Measurements from ENCODE around the gene MAP3K5.

Gene MAP3K5

DNA sequence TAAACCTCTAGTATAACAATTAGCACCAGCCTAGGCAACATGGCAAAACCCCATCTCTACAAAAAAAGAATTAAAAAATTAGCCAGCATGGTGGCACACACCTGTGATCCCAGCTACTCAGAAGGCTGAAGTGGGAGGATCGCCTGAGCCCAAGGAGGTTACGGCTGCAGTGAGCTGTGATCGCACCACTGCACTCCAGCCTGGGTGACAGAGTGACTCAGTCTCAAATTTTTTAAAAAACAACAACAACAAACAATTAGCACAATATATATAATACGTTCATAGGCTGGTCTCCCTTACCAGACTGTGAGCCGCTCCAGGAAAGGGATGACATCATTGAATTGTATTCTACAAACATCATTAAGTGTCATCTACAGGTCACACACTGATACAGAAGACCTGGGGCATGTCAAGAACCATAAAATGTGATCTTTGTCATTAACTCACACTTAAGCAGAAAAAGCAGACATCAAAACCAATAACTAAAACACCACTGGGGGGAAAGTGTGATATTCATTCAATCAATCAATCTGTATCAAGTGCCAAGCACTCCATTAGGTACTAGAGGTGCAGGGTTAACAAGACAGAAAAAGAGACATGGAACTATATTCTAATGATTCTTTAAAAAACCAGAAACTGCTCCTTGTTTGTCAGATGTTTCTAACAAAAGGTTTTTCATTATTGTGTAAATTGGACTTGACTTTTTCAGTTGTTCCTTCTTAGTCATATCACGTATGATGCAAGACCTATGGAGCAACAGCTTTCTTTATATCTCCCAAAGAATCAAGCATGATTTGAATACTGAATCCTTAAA is 17.8 kb downstream of the MAP3K5 start:
- ChIA-PET POLR2A (interaction anchor here (1.0 kb wide), 1 partner anchor 11 kb away, joined by 4 read pairs; no protein-coding TSS in a partner anchor), CTCF (interaction anchor here (0.8 to 3.1 kb wide), 5 partner anchors 10 to 16 kb away, joined by 3 to 20 read pairs (median 8); partner anchors contain the start of gene MAP3K5)
- Histone ChIP-seq H3K27ac (ENCODE audit: insufficient read depth in 1 of 2, low read depth in 1 of 2, low read length in 2 of 2, poor library complexity in 1 of 2, severe bottlenecking in 2 of 2) (no peak overlapping the region), H3K27me3 (replicated peaks in 2 of 5; ENCODE audit: control insufficient read depth in 4 of 5, insufficient read depth in 5 of 5, low read length in 4 of 5) (no peaks in the 10 kb centered on the region), H3K9me3 (ENCODE audit: control extremely low read depth in 1 of 5, control insufficient read depth in 4 of 5, insufficient read depth in 2 of 5, low read depth in 1 of 5, low read length in 4 of 5) (no peaks in the 10 kb centered on the region), H3K36me3 (ENCODE audit: control insufficient read depth in 4 of 4, insufficient read depth in 4 of 4, low read length in 3 of 4) (no peaks in the 10 kb centered on the region), H3K4me3 (ENCODE audit: control insufficient read depth in 1 of 7, extremely low read depth in 1 of 7, insufficient read depth in 4 of 7, low read depth in 2 of 7, low read length in 6 of 7) (peak overlapping the region in 1 of 7 experiments; percentile 2), H3K4me1 (ENCODE audit: control extremely low read depth in 1 of 4, control insufficient read depth in 4 of 4, insufficient read depth in 4 of 4, low read length in 3 of 4) (peaks cover 2 to 25% (median 13%) of the 10 kb centered on the region in 4 experiments)
- peak in 2 of 3 donors; percentile 47 to 53 for DNase-seq
- 100% methylated on average over 3 of the region's 6 CpGs for WGBS (ENCODE audit: insufficient coverage)

DNA sequence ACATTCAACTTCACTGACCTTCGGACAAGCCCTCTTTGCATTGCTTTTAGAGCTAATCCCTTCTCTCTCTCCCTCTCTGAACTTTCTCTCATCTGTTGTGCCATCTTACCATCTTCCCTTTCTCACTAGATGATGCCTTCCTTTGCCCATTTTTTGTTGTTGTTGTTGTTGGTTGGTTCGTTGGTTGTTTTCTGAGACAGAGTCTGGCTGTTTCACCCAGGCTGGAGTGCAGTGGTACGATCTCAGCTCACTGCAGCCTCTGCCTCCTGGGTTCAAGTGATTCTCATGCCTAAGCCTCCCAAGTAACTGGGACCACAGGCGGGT is 18.8 kb downstream of the MAP3K5 start:
- WGBS (ENCODE audit: insufficient coverage), result 40% methylated on average over 1 of the region's 4 CpGs
- Histone ChIP-seq H3K9me3 (ENCODE audit: control extremely low read depth in 1 of 5, control insufficient read depth in 4 of 5, insufficient read depth in 2 of 5, low read depth in 1 of 5, low read length in 4 of 5) (no peaks in the 10 kb centered on the region), H3K27ac (ENCODE audit: insufficient read depth in 1 of 2, low read depth in 1 of 2, low read length in 2 of 2, poor library complexity in 1 of 2, severe bottlenecking in 2 of 2) (no peak overlapping the region), H3K27me3 (replicated peaks in 2 of 5; ENCODE audit: control insufficient read depth in 4 of 5, insufficient read depth in 5 of 5, low read length in 4 of 5) (no peaks in the 10 kb centered on the region), H3K4me1 (ENCODE audit: control extremely low read depth in 1 of 4, control insufficient read depth in 4 of 4, insufficient read depth in 4 of 4, low read length in 3 of 4) (peaks cover 2 to 26% (median 12%) of the 10 kb centered on the region in 4 experiments), H3K36me3 (ENCODE audit: control insufficient read depth in 4 of 4, insufficient read depth in 4 of 4, low read length in 3 of 4) (no peaks in the 10 kb centered on the region), H3K4me3 (ENCODE audit: control insufficient read depth in 1 of 7, extremely low read depth in 1 of 7, insufficient read depth in 4 of 7, low read depth in 2 of 7, low read length in 6 of 7) (no peak overlapping the region)
- CTCF ChIA-PET, result interaction anchor here (1.3 to 2.2 kb wide), 3 partner anchors 9 to 25 kb away, joined by 3 to 8 read pairs (median 8); partner anchors contain the start of gene MAP3K5
- DNase-seq, result no peak
- POLR2A ChIA-PET, result no interaction called here

DNA sequence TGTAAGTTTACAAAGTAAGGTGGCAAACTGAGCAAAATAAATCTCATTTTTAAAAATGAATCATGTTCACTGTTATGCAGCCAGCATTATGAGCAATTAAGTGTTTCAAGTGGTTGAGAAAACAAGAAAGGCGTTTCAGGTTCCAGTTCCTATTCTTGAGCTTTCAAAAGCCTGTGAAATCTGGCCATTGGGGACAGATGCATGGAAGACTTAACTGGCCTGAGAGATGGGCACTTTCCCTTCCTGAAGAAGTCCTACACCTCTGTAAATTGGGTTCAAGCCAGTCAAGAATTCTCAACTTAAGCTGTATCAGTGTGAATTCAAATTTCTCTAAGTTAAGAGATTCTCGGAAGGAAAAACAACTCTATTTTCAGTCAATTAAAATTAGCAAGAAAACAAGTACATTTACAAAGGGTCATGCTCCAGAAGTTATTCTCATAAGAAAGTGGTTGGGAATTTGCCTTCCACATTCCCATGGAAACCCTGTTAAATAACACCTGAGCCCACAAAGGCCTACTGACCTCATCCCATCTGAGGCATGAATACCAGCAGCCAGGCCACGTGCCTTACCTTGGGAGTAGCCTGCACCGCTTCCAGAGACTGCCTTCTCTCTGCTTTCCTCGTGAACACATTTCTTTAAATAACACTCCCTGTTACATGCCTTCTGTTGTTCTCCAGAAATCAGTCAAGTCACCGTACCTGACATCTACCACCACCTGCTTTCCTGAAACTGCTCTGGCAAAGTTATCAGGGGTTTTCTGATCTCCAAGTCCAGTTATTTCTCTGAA is 19.4 kb downstream of the MAP3K5 start:
- no peaks in the 10 kb centered on the region for H3K27me3 ChIP-seq (replicated peaks in 2 of 5; ENCODE audit: control insufficient read depth in 4 of 5, insufficient read depth in 5 of 5, low read length in 4 of 5)
- no peak overlapping the region for H3K27ac ChIP-seq (ENCODE audit: insufficient read depth in 1 of 2, low read depth in 1 of 2, low read length in 2 of 2, poor library complexity in 1 of 2, severe bottlenecking in 2 of 2)
- WGBS (ENCODE audit: insufficient coverage), result 83% methylated on average over 4 of the region's 6 CpGs
- ChIA-PET POLR2A (no interaction called here), CTCF (interaction anchor here (1.3 to 2.2 kb wide), 3 partner anchors 9 to 25 kb away, joined by 3 to 8 read pairs (median 8); partner anchors contain the start of gene MAP3K5)
- no peak overlapping the region for H3K4me3 ChIP-seq (ENCODE audit: control insufficient read depth in 1 of 7, extremely low read depth in 1 of 7, insufficient read depth in 4 of 7, low read depth in 2 of 7, low read length in 6 of 7)
- H3K9me3 ChIP-seq (ENCODE audit: control extremely low read depth in 1 of 5, control insufficient read depth in 4 of 5, insufficient read depth in 2 of 5, low read depth in 1 of 5, low read length in 4 of 5), result no peaks in the 10 kb centered on the region
- H3K36me3 ChIP-seq (ENCODE audit: control insufficient read depth in 4 of 4, insufficient read depth in 4 of 4, low read length in 3 of 4), result no peaks in the 10 kb centered on the region
- H3K4me1 ChIP-seq (ENCODE audit: control extremely low read depth in 1 of 4, control insufficient read depth in 4 of 4, insufficient read depth in 4 of 4, low read length in 3 of 4), result peaks cover 3 to 32% (median 13%) of the 10 kb centered on the region in 4 experiments
- DNase-seq, result no peak

DNA sequence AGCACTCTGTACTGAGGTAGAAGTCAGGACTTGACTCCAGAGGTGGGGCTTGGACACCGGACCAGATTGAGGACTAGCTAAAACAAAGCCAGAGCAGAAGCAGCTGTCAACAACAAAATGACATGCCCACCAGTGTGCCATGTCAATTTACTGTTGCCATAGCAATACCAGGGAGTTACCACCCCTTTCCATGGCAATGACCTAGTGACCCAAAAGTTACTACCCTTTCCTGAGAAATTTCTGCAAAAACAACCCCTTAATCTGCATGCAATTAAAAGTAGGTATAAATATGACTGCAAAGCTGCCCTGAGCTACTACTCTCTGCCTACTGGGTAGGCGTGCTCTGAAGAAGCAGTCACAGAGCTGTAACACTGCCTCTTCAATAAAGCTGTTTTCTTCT is 21.0 kb downstream of the MAP3K5 start:
- H3K36me3 ChIP-seq (ENCODE audit: control insufficient read depth in 4 of 4, insufficient read depth in 4 of 4, low read length in 3 of 4), result no peaks in the 10 kb centered on the region
- DNase-seq, result no peak
- CTCF ChIA-PET, result interaction anchor here (1.2 to 1.3 kb wide), 4 partner anchors 9 to 33 kb away, joined by 3 to 7 read pairs (median 6); partner anchors contain the start of gene MAP3K5
- H3K4me1 ChIP-seq (ENCODE audit: control extremely low read depth in 1 of 4, control insufficient read depth in 4 of 4, insufficient read depth in 4 of 4, low read length in 3 of 4), result peaks cover 13 to 47% (median 27%) of the 10 kb centered on the region in 4 experiments
- no peaks in the 10 kb centered on the region for H3K27me3 ChIP-seq (replicated peaks in 2 of 5; ENCODE audit: control insufficient read depth in 4 of 5, insufficient read depth in 5 of 5, low read length in 4 of 5)
- no peaks in the 10 kb centered on the region for H3K9me3 ChIP-seq (ENCODE audit: control extremely low read depth in 1 of 5, control insufficient read depth in 4 of 5, insufficient read depth in 2 of 5, low read depth in 1 of 5, low read length in 4 of 5)
- H3K27ac ChIP-seq (ENCODE audit: insufficient read depth in 1 of 2, low read depth in 1 of 2, low read length in 2 of 2, poor library complexity in 1 of 2, severe bottlenecking in 2 of 2), result no peak overlapping the region
- POLR2A ChIA-PET, result interaction anchor here (0.7 kb wide), 2 partner anchors 8 to 45 kb away, joined by 3 read pairs; no protein-coding TSS in a partner anchor
- 100% methylated on average over 2 of the region's 2 CpGs for WGBS (ENCODE audit: insufficient coverage)
- no peak overlapping the region for H3K4me3 ChIP-seq (ENCODE audit: control insufficient read depth in 1 of 7, extremely low read depth in 1 of 7, insufficient read depth in 4 of 7, low read depth in 2 of 7, low read length in 6 of 7)

DNA sequence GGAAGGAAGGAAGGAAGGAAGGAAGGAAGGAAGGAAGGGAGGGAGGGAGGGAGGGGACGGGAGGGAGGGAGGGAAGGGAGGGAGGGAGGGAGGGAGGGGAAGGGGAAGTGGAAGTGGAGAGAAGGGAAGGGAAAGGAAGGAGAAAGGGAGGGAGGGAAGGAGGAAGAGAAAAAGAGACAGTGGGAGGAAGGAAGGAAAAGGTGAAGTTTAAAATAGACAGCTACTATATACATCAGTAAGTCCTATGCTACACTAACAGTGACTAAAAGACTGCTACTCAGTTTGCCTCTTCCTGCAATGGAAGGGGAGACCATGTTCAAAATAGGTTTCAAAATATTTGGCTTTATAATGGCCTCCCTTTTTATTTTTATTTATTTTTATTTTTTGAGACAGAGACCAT is 22.5 kb downstream of the MAP3K5 start:
- Histone ChIP-seq H3K27me3 (replicated peaks in 2 of 5; ENCODE audit: control insufficient read depth in 4 of 5, insufficient read depth in 5 of 5, low read length in 4 of 5) (no peaks in the 10 kb centered on the region), H3K9me3 (ENCODE audit: control extremely low read depth in 1 of 5, control insufficient read depth in 4 of 5, insufficient read depth in 2 of 5, low read depth in 1 of 5, low read length in 4 of 5) (no peaks in the 10 kb centered on the region), H3K36me3 (ENCODE audit: control insufficient read depth in 4 of 4, insufficient read depth in 4 of 4, low read length in 3 of 4) (no peaks in the 10 kb centered on the region), H3K27ac (ENCODE audit: insufficient read depth in 1 of 2, low read depth in 1 of 2, low read length in 2 of 2, poor library complexity in 1 of 2, severe bottlenecking in 2 of 2) (no peak overlapping the region), H3K4me3 (ENCODE audit: control insufficient read depth in 1 of 7, extremely low read depth in 1 of 7, insufficient read depth in 4 of 7, low read depth in 2 of 7, low read length in 6 of 7) (no peak overlapping the region), H3K4me1 (ENCODE audit: control extremely low read depth in 1 of 4, control insufficient read depth in 4 of 4, insufficient read depth in 4 of 4, low read length in 3 of 4) (peaks cover 19 to 50% (median 34%) of the 10 kb centered on the region in 4 experiments)
- POLR2A ChIA-PET, result no interaction called here
- CTCF ChIA-PET, result no interaction called here
- no CpG with 5 or more reads among the region's 1 CpG for WGBS (ENCODE audit: insufficient coverage)
- DNase-seq, result no peak

DNA sequence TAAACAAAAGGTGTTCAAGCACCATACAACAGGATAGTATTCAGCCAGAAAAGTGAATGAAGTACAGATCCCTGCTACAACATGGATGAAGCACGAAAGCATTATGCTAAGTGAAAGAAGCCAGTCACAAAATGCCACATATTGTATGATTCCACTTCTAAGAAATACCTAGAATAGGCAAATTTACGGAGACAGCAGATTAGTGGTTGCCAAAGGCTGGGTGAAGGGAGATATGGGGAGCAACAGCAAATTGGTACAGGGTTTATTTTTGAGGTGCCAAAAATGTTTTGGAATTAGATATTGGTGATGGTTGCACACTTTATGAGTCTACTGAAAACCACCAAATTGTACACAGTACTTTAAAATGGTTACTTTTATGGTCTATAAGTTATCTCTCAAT is 23.2 kb downstream of the MAP3K5 start:
- no peaks in the 10 kb centered on the region for H3K36me3 ChIP-seq (ENCODE audit: control insufficient read depth in 4 of 4, insufficient read depth in 4 of 4, low read length in 3 of 4)
- H3K27ac ChIP-seq (ENCODE audit: insufficient read depth in 1 of 2, low read depth in 1 of 2, low read length in 2 of 2, poor library complexity in 1 of 2, severe bottlenecking in 2 of 2), result no peak overlapping the region
- CTCF ChIA-PET, result interaction anchor here (0.7 to 1.9 kb wide), 2 partner anchors 13 to 23 kb away, joined by 3 to 6 read pairs; partner anchors contain the start of gene MAP3K5
- no peak overlapping the region for H3K4me3 ChIP-seq (ENCODE audit: control insufficient read depth in 1 of 7, extremely low read depth in 1 of 7, insufficient read depth in 4 of 7, low read depth in 2 of 7, low read length in 6 of 7)
- no peaks in the 10 kb centered on the region for H3K27me3 ChIP-seq (replicated peaks in 2 of 5; ENCODE audit: control insufficient read depth in 4 of 5, insufficient read depth in 5 of 5, low read length in 4 of 5)
- H3K9me3 ChIP-seq (ENCODE audit: control extremely low read depth in 1 of 5, control insufficient read depth in 4 of 5, insufficient read depth in 2 of 5, low read depth in 1 of 5, low read length in 4 of 5), result no peaks in the 10 kb centered on the region
- 100% methylated on average over 1 of the region's 2 CpGs for WGBS (ENCODE audit: insufficient coverage)
- POLR2A ChIA-PET, result no interaction called here
- H3K4me1 ChIP-seq (ENCODE audit: control extremely low read depth in 1 of 4, control insufficient read depth in 4 of 4, insufficient read depth in 4 of 4, low read length in 3 of 4), result peaks cover 21 to 50% (median 37%) of the 10 kb centered on the region in 4 experiments
- no peak for DNase-seq
